HEK293 (cell line): ENCODE data around the gene MAGOH.
A peak's percentile ranks its signal among the peaks of the same experiment; 100 is the strongest.

Experiments
- BCL11A ChIP-seq: fragments of 450-650 bp; formaldehyde crosslinking; IDR thresholded peaks from 2 replicates; pipeline ENCODE4 v1.5.1; 2016; ENCODE audit warnings: low read depth, missing biosample characterization, missing genetic modification characterization
- GLIS2 ChIP-seq: fragments of 450-650 bp; formaldehyde crosslinking; IDR thresholded peaks from 2 replicates; pipeline ENCODE4 v1.5.1; 2016; ENCODE audit warnings: missing biosample characterization, missing genetic modification characterization
- HOXD13 ChIP-seq: sonication (generic); formaldehyde crosslinking; IDR thresholded peaks from 2 replicates; pipeline ENCODE4 v1.8.0; 2022; ENCODE audit warnings: missing genetic modification reagents, borderline replicate concordance
- RBAK ChIP-seq: fragments of 450-650 bp; formaldehyde crosslinking; IDR thresholded peaks from 2 replicates; pipeline ENCODE4 v1.5.1; 2016; ENCODE audit warnings: missing biosample characterization, missing genetic modification characterization
- TCF7L2 ChIP-seq: IDR thresholded peaks from 2 replicates; pipeline ENCODE4 v1.6.1; 2011; ENCODE audit warnings: low read depth, mild to moderate bottlenecking, inconsistent platforms, low read length, moderate library complexity, borderline replicate concordance
- YY2 ChIP-seq: fragments of 450-650 bp; formaldehyde crosslinking; IDR thresholded peaks from 2 replicates; pipeline ENCODE4 v1.5.1; 2016; ENCODE audit warnings: missing biosample characterization, missing genetic modification characterization
- ZBTB10 ChIP-seq: fragments of 450-650 bp; formaldehyde crosslinking; IDR thresholded peaks from 2 replicates; pipeline ENCODE4 v1.5.1; 2016; ENCODE audit warnings: missing biosample characterization, missing genetic modification characterization
- ZFP41 ChIP-seq: fragments of 450-650 bp; formaldehyde crosslinking; IDR thresholded peaks from 2 replicates; pipeline ENCODE4 v1.5.1; 2016; ENCODE audit warnings: missing biosample characterization, missing genetic modification characterization, borderline replicate concordance
- ZNF112 ChIP-seq: fragments of 450-650 bp; formaldehyde crosslinking; IDR thresholded peaks from 2 replicates; pipeline ENCODE4 v1.5.0; 2017; ENCODE audit warnings: missing biosample characterization, missing genetic modification characterization
- ZNF121 ChIP-seq: fragments of 450-650 bp; formaldehyde crosslinking; IDR thresholded peaks from 2 replicates; pipeline ENCODE4 v1.5.1; 2016; ENCODE audit warnings: missing biosample characterization, missing genetic modification characterization
- ZNF138 ChIP-seq: fragments of 450-650 bp; formaldehyde crosslinking; IDR thresholded peaks from 2 replicates; pipeline ENCODE4 v1.5.1; 2016; ENCODE audit warnings: missing biosample characterization, missing genetic modification characterization, borderline replicate concordance
- ZNF140 ChIP-seq: fragments of 450-650 bp; formaldehyde crosslinking; IDR thresholded peaks from 2 replicates; pipeline ENCODE4 v1.5.1; 2016; ENCODE audit warnings: missing biosample characterization, missing genetic modification characterization
- ZNF157 ChIP-seq: fragments of 450-650 bp; formaldehyde crosslinking; IDR thresholded peaks from 2 replicates; pipeline ENCODE4 v1.5.1; 2016; ENCODE audit warnings: missing biosample characterization, missing genetic modification characterization
- ZNF18 ChIP-seq: fragments of 450-650 bp; formaldehyde crosslinking; IDR thresholded peaks from 2 replicates; pipeline ENCODE4 v1.5.1; 2016; ENCODE audit warnings: missing biosample characterization, missing genetic modification characterization
- ZNF324 ChIP-seq: fragments of 450-650 bp; formaldehyde crosslinking; IDR thresholded peaks from 2 replicates; pipeline ENCODE4 v1.5.1; 2016; ENCODE audit warnings: missing biosample characterization, missing genetic modification characterization
- ZNF354C ChIP-seq: fragments of 450-650 bp; formaldehyde crosslinking; IDR thresholded peaks from 2 replicates; pipeline ENCODE4 v1.5.1; 2016; ENCODE audit warnings: missing biosample characterization, missing genetic modification characterization, low read depth, borderline replicate concordance
- ZNF473 ChIP-seq: fragments of 450-650 bp; formaldehyde crosslinking; IDR thresholded peaks from 2 replicates; pipeline ENCODE4 v1.5.1; 2017; ENCODE audit warnings: missing biosample characterization, missing genetic modification characterization
- ZNF501 ChIP-seq: fragments of 450-650 bp; formaldehyde crosslinking; IDR thresholded peaks from 2 replicates; pipeline ENCODE4 v1.5.1; 2016; ENCODE audit warnings: missing biosample characterization, missing genetic modification characterization
- ZNF510 ChIP-seq: fragments of 450-650 bp; formaldehyde crosslinking; IDR thresholded peaks from 2 replicates; pipeline ENCODE4 v1.5.1; 2018; ENCODE audit warnings: mild to moderate bottlenecking, missing genetic modification characterization, missing biosample characterization; ENCODE audit not compliant: insufficient replicate concordance
- ZNF530 ChIP-seq: fragments of 450-650 bp; formaldehyde crosslinking; IDR thresholded peaks from 2 replicates; pipeline ENCODE4 v1.5.1; 2016; ENCODE audit warnings: low read depth, missing biosample characterization, missing genetic modification characterization
- ZNF558 ChIP-seq: fragments of 450-650 bp; formaldehyde crosslinking; IDR thresholded peaks from 2 replicates; pipeline ENCODE4 v1.5.1; 2016; ENCODE audit warnings: missing biosample characterization, missing genetic modification characterization
- ZNF624 ChIP-seq: fragments of 450-650 bp; formaldehyde crosslinking; IDR thresholded peaks from 2 replicates; pipeline ENCODE4 v1.5.1; 2017; ENCODE audit warnings: missing biosample characterization, missing genetic modification characterization
- ZNF629 ChIP-seq: fragments of 450-650 bp; formaldehyde crosslinking; IDR thresholded peaks from 2 replicates; pipeline ENCODE4 v1.5.1; 2017; ENCODE audit warnings: missing biosample characterization, missing genetic modification characterization
- ZNF654 ChIP-seq: fragments of 450-650 bp; formaldehyde crosslinking; IDR thresholded peaks from 2 replicates; pipeline ENCODE4 v1.5.1; 2016; ENCODE audit warnings: low read depth, missing biosample characterization, missing genetic modification characterization
- ZNF664 ChIP-seq: fragments of 450-650 bp; formaldehyde crosslinking; IDR thresholded peaks from 2 replicates; pipeline ENCODE4 v1.5.1; 2016; ENCODE audit warnings: missing biosample characterization, missing genetic modification characterization
- ZNF776 ChIP-seq: fragments of 450-650 bp; formaldehyde crosslinking; IDR thresholded peaks from 2 replicates; pipeline ENCODE4 v1.5.0; 2017; ENCODE audit warnings: missing biosample characterization, missing genetic modification characterization, borderline replicate concordance
- TF ChIP-seq, protein P1 (sequence below): fragments of 450-650 bp; formaldehyde crosslinking; IDR thresholded peaks from 2 replicates; pipeline ENCODE4 v1.5.1; 2016; ENCODE audit warnings: missing biosample characterization, missing genetic modification characterization
- TF ChIP-seq, protein P2 (sequence below): fragments of 450-650 bp; formaldehyde crosslinking; IDR thresholded peaks from 2 replicates; pipeline ENCODE4; 2016; ENCODE audit warnings: missing biosample characterization, missing genetic modification characterization
- TF ChIP-seq, protein P3 (sequence below): fragments of 450-650 bp; formaldehyde crosslinking; IDR thresholded peaks from 2 replicates; pipeline ENCODE4 v1.5.1; 2016; ENCODE audit warnings: missing biosample characterization, missing genetic modification characterization

Gene MAGOH

GRCh38 chr1:53196485-53197290 is 41.6 kb downstream of the MAGOH start, which contains the start of gene CPT2 (continued):
- TF ChIP-seq ZBTB10 (tag by site-specific recombination) (no peak), ZNF629 (tag by site-specific recombination) (peak; percentile 75), ZNF157 (tag by site-specific recombination) (no peak), ZNF776 (no peak), ZNF530 (tag by site-specific recombination) (no peak), GLIS2 (tag by site-specific recombination) (no peak), RBAK (tag by site-specific recombination) (no peak), ZNF501 (tag by site-specific recombination) (no peak), ZNF18 (tag by site-specific recombination) (no peak), ZNF138 (tag by site-specific recombination) (no peak), YY2 (no peak), TCF7L2 (no peak), ZNF324 (peak; percentile 43; the same call in 1 of the 2 replicates), BCL11A (tag by site-specific recombination) (no peak), ZNF558 (tag by site-specific recombination) (no peak), HOXD13 (CRISPR knock-in tag) (no peak), ZNF664 (tag by site-specific recombination) (no peak), ZNF112 (tag by site-specific recombination) (no peak), ZNF140 (tag by site-specific recombination) (no peak), ZNF121 (tag by site-specific recombination) (no peak), ZNF354C (tag by site-specific recombination) (no peak), ZNF473 (tag by site-specific recombination) (no peak), ZFP41 (tag by site-specific recombination) (no peak), ZNF624 (tag by site-specific recombination) (no peak), ZNF654 (no peak), ZNF510 (tag by site-specific recombination) (no peak)
- TF ChIP-seq, protein P1, sequence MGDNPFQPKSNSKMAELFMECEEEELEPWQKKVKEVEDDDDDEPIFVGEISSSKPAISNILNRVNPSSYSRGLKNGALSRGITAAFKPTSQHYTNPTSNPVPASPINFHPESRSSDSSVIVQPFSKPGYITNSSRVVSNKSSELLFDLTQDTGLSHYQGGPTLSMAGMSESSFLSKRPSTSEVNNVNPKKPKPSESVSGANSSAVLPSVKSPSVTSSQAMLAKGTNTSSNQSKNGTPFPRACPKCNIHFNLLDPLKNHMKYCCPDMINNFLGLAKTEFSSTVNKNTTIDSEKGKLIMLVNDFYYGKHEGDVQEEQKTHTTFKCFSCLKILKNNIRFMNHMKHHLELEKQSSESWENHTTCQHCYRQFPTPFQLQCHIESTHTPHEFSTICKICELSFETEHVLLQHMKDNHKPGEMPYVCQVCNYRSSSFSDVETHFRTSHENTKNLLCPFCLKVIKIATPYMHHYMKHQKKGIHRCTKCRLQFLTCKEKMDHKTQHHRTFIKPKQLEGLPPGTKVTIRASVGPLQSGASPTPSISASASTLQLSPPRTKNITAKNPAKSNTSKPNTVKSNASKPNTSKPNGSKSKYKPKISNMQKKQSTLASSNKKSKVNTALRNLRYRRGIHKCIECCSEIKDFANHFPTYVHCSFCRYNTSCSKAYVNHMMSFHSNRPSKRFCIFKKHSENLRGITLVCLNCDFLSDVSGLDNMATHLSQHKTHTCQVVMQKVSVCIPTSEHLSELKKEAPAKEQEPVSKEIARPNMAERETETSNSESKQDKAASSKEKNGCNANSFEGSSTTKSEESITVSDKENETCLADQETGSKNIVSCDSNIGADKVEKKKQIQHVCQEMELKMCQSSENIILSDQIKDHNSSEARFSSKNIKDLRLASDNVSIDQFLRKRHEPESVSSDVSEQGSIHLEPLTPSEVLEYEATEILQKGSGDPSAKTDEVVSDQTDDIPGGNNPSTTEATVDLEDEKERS (tag by site-specific recombination), result no peak
- TF ChIP-seq, protein P2, sequence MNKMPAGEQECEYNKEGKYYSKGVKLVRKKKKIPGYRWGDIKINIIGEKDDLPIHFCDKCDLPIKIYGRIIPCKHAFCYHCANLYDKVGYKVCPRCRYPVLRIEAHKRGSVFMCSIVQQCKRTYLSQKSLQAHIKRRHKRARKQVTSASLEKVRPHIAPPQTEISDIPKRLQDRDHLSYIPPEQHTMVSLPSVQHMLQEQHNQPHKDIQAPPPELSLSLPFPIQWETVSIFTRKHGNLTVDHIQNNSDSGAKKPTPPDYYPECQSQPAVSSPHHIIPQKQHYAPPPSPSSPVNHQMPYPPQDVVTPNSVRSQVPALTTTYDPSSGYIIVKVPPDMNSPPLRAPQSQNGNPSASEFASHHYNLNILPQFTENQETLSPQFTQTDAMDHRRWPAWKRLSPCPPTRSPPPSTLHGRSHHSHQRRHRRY (tag by site-specific recombination), result no peak
- TF ChIP-seq, protein P3, sequence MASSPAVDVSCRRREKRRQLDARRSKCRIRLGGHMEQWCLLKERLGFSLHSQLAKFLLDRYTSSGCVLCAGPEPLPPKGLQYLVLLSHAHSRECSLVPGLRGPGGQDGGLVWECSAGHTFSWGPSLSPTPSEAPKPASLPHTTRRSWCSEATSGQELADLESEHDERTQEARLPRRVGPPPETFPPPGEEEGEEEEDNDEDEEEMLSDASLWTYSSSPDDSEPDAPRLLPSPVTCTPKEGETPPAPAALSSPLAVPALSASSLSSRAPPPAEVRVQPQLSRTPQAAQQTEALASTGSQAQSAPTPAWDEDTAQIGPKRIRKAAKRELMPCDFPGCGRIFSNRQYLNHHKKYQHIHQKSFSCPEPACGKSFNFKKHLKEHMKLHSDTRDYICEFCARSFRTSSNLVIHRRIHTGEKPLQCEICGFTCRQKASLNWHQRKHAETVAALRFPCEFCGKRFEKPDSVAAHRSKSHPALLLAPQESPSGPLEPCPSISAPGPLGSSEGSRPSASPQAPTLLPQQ (tag by site-specific recombination), result peak; percentile 72; the same call in 1 of the 2 replicates
